Measurements from ENCODE around the gene CTDSPL.

DNA sequence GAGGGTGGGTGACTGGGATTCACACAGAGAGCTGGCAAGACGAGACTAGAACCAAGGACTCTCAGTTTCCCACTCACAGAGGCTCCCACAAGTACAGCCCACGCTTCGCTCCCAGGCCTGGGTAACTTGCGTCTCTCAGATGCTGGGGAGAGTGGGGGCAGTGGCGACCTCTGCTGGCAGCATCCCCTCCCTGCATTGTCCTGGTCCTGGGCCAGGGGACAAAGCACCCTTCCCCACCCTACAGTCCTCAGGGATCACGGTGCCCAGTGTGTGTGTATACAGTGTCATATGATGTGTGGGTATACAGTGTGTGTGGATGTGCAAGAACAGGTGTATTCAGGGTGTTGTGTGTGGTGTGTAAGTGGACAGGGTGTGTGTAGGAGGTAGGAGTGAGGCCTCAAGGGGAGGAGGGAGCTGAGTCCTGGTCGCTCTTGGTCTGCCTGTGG is 141.7 kb downstream of the CTDSPL start:
- TF ChIP-seq, protein P1, sequence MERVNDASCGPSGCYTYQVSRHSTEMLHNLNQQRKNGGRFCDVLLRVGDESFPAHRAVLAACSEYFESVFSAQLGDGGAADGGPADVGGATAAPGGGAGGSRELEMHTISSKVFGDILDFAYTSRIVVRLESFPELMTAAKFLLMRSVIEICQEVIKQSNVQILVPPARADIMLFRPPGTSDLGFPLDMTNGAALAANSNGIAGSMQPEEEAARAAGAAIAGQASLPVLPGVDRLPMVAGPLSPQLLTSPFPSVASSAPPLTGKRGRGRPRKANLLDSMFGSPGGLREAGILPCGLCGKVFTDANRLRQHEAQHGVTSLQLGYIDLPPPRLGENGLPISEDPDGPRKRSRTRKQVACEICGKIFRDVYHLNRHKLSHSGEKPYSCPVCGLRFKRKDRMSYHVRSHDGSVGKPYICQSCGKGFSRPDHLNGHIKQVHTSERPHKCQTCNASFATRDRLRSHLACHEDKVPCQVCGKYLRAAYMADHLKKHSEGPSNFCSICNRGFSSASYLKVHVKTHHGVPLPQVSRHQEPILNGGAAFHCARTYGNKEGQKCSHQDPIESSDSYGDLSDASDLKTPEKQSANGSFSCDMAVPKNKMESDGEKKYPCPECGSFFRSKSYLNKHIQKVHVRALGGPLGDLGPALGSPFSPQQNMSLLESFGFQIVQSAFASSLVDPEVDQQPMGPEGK (CRISPR knock-in tag; IDR thresholded peaks at IDR 0.05; ENCODE audit: borderline replicate concordance): no peak
- TF ChIP-seq ZFP3 (CRISPR knock-in tag; IDR thresholded peaks at IDR 0.05) (no peak), ISL1 (CRISPR knock-in tag; IDR thresholded peaks at IDR 0.05) (no peak), TCF4 (CRISPR knock-in tag; IDR thresholded peaks at IDR 0.05; ENCODE audit: borderline replicate concordance) (no peak), SNAI2 (CRISPR knock-in tag; IDR thresholded peaks at IDR 0.05) (no peak), GLIS3 (CRISPR knock-in tag; IDR thresholded peaks at IDR 0.05) (no peak), RARB (CRISPR knock-in tag; IDR thresholded peaks at IDR 0.05) (no peak), OSR1 (CRISPR knock-in tag; IDR thresholded peaks at IDR 0.05) (no peak), ESRRG (CRISPR knock-in tag; IDR thresholded peaks at IDR 0.05) (no peak), ARNTL (CRISPR knock-in tag; IDR thresholded peaks at IDR 0.05; ENCODE audit: borderline replicate concordance, low read depth) (no peak), PPARA (CRISPR knock-in tag; IDR thresholded peaks at IDR 0.05; ENCODE audit: borderline replicate concordance) (no peak)

Measured in SK-N-SH treated with all-trans-retinoic acid at 6 μM for 48 hours (cell line).